ENCODE results near the gene LEMD2.

The LEMD2 gene

DNA sequence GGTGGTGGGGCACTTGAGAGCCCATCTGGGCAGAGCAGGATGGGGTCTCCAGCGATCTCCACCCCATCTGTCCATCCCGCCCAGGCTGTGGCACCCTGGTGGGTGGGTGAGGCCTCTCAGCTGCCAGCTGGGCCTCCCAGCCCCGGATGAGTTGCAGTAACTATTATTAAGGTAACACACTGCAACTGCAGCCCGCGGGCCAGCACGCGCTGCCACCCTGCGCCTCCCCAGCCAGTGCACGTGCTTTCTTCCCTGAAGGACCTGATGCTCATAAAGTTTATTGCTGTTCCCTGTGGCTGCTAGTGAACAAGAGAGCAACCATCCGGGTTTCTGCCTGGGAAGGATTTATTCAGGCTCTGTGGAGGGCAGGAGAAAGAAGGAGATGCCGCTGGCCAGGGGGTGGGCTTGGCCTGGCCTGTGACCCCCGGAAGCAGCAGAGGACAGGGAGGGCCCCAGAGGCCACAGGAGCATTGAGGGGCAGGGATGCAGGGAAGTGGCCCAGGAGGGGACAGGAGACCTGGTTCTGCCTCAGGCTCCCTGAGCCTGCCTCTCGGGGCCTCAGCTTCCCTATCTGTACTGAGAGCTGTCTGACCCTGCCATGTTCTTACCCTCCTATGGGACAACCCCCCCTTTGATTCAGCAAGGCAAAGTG, 43.9 kb downstream of the LEMD2 start:
- DNase-seq = no peak

GRCh38 chr6:33744001-33744848, 44.7 kb downstream of the LEMD2 start:
- DNase-seq = peak; percentile 60 to 77
- TF ChIP-seq POLR2A (IDR thresholded peaks at IDR 0.05; ENCODE audit: low read length) (no peak), GATA1 (IDR thresholded peaks at IDR 0.05; ENCODE audit: low read depth, low read length) (no peak)

More for the DNA sequence above, 43.9 kb downstream of the LEMD2 start:
- TF ChIP-seq GATA1 (IDR thresholded peaks at IDR 0.05; ENCODE audit: low read depth, low read length) (no peak), POLR2A (IDR thresholded peaks at IDR 0.05; ENCODE audit: low read length) (no peak)

GRCh38 chr6:33742837-33743236, 46.1 kb downstream of the LEMD2 start:
- DNase-seq = no peak
- TF ChIP-seq GATA1 (IDR thresholded peaks at IDR 0.05; ENCODE audit: low read depth, low read length) (no peak), POLR2A (IDR thresholded peaks at IDR 0.05; ENCODE audit: low read length) (no peak)

- DNase-seq = no peak
- TF ChIP-seq POLR2A (IDR thresholded peaks at IDR 0.05; ENCODE audit: low read length) (no peak), GATA1 (IDR thresholded peaks at IDR 0.05; ENCODE audit: low read depth, low read length) (no peak)
These were observed 46.8 kb downstream of the LEMD2 start for GRCh38 chr6:33742092-33742491.

DNA sequence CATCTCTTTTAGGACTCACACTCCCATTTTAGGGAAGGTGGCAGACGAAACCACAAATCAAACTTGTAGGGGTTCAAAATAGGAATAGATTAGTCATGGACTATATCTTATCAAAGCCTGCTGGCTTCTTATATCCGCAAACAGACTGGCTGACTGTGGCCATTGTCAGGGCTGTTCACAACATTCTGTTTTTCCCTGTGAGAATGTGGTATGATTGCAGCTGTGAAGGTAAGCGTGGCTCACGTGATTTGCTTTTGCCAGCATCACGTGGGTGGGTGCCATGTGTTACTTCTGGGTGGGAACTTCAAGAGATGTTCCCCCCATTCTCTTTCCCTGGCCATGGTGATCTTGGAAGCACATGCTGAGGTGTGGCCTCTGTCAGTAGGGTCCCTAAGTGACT, 48.1 kb downstream of the LEMD2 start:
- DNase-seq = no peak
- TF ChIP-seq POLR2A (IDR thresholded peaks at IDR 0.05; ENCODE audit: low read length) (no peak), GATA1 (IDR thresholded peaks at IDR 0.05; ENCODE audit: low read depth, low read length) (no peak)

- no peak for DNase-seq
- TF ChIP-seq GATA1 (IDR thresholded peaks at IDR 0.05; ENCODE audit: low read depth, low read length) (no peak), POLR2A (IDR thresholded peaks at IDR 0.05; ENCODE audit: low read length) (no peak)
These were observed 48.7 kb downstream of the LEMD2 start for GRCh38 chr6:33740204-33740608.

GRCh38 chr6:33739571-33739970, 49.4 kb downstream of the LEMD2 start:
- no peak for TF ChIP-seq POLR2A (IDR thresholded peaks at IDR 0.05; ENCODE audit: low read length)
- no peak for TF ChIP-seq GATA1 (IDR thresholded peaks at IDR 0.05; ENCODE audit: low read depth, low read length)
- DNase-seq = no peak

GRCh38 chr6:33738879-33739278, 50.1 kb downstream of the LEMD2 start:
- no peak for TF ChIP-seq GATA1 (IDR thresholded peaks at IDR 0.05; ENCODE audit: low read depth, low read length)
- TF ChIP-seq POLR2A (IDR thresholded peaks at IDR 0.05; ENCODE audit: low read length) = no peak
- DNase-seq = no peak

GRCh38 chr6:33738153-33738552, 50.8 kb downstream of the LEMD2 start:
- no peak for DNase-seq
- TF ChIP-seq GATA1 (IDR thresholded peaks at IDR 0.05; ENCODE audit: low read depth, low read length) (no peak), POLR2A (IDR thresholded peaks at IDR 0.05; ENCODE audit: low read length) (no peak)

GRCh38 chr6:33737267-33738026, 51.5 kb downstream of the LEMD2 start:
- TF ChIP-seq POLR2A (IDR thresholded peaks at IDR 0.05; ENCODE audit: low read length) = no peak
- no peak for TF ChIP-seq GATA1 (IDR thresholded peaks at IDR 0.05; ENCODE audit: low read depth, low read length)
- DNase-seq = no peak

- no peak for DNase-seq
- TF ChIP-seq GATA1 (IDR thresholded peaks at IDR 0.05; ENCODE audit: low read depth, low read length) (no peak), POLR2A (IDR thresholded peaks at IDR 0.05; ENCODE audit: low read length) (no peak)
These were observed 53.7 kb downstream of the LEMD2 start for GRCh38 chr6:33735216-33735615.

DNA sequence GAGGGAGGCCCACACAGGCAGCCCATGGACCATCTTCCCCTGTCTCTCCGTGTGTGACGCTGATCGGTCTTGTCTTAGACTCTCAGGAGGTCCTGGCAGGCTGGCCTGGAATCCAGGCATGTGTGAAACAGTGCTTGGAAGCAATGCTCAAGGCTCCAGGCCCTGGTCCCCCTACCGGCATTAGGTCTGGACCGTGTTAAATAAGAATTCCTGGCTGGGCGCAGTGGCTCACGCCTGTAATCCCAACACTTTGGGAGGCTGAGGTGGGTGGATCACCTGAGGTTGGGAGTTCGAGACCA, 55.3 kb downstream of the LEMD2 start:
- TF ChIP-seq GATA1 (IDR thresholded peaks at IDR 0.05; ENCODE audit: low read depth, low read length) (no peak), POLR2A (IDR thresholded peaks at IDR 0.05; ENCODE audit: low read length) (no peak)
- no peak for DNase-seq

- TF ChIP-seq GATA1 (IDR thresholded peaks at IDR 0.05; ENCODE audit: low read depth, low read length) = no peak
- TF ChIP-seq POLR2A (IDR thresholded peaks at IDR 0.05; ENCODE audit: low read length) = no peak
- no peak for DNase-seq
These were observed 55.9 kb downstream of the LEMD2 start for GRCh38 chr6:33732817-33733708.

Data from erythroblast (primary cell).